Measurements from ENCODE around the gene ZNF385B.
"Not testable (repeated sequence)": the region's sequence is repeated elsewhere in the genome, so short reads cannot be mapped to it uniquely, and the experiment has no call there.

ZNF385B gene

DNA sequence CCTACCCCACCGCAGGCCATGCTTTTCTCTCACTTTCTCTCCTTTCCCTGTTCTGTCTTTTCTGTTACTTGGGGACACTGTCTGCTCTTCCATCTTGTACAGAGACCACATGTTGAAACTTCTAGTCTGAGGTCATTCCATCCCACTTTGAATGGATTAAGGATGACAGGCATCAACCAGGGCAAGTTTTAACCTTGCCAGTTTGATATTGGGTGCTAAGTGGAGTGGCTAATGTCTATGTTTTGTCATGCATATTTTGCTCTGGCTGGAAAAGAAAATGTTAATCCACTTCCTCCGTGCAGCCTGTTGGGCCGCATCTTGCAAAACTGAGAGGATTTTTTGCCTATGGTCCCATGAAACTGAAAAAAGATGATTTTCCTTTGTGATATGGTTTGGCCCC is 391.3 kb downstream of the ZNF385B start:
- DNase-seq = no peak

DNA sequence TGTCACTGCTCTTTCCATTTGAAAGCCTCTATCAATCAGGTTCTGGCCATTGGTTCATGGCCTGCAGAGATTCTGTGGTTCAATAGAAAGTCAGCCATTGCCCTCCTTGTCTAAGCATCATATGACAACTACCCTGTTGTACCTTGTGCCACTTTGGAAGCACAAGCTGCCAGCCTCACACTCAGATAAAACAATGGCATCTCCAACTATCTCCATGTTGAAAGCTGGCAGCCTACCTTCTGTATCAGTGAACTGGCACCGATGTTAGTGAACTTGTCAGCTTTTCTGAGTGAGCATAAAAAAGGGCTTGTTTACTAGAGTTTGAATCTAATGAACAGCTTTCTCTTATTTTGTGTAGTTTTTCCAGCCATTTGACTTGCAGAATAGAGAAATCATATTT is 393.5 kb downstream of the ZNF385B start:
- no peak for DNase-seq

DNA sequence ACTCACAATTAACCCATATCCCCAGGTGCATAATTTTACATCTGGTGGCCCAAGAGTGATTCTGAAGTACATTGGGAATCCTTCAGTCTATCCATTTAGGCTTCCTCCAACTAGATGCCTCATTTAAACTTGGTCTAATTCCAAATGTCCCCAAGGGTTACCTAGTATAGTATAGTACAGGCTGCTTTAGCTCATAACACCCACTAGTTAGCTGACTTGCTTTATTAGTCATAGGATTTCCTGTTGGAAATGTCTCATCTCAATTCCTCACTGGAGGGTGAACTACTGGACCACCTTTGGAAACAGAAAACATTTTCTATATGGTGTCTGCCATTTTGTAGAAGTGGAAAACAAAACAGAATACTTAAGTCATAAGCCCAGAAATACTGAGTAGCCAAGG is 394.3 kb downstream of the ZNF385B start:
- no peak for DNase-seq

DNA sequence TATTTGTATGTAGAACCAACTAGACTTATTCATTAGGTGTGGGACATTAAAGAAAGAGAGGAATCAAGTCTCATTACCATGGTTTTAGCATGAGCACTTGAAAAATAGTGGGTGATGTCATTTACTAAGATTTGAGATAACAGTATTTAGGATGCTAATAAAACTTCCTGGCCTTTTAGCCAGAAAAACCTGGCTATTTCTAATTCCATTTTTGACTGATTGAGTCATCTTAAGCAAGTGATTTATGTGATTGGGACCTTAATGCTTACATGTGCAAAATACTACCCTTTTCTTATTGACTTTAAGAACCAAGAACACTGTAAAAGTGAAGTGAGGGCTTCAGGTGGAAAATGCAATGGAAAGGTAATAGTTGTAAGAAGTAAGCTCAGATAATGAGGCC is 400.0 kb downstream of the ZNF385B start:
- no peak for DNase-seq

DNA sequence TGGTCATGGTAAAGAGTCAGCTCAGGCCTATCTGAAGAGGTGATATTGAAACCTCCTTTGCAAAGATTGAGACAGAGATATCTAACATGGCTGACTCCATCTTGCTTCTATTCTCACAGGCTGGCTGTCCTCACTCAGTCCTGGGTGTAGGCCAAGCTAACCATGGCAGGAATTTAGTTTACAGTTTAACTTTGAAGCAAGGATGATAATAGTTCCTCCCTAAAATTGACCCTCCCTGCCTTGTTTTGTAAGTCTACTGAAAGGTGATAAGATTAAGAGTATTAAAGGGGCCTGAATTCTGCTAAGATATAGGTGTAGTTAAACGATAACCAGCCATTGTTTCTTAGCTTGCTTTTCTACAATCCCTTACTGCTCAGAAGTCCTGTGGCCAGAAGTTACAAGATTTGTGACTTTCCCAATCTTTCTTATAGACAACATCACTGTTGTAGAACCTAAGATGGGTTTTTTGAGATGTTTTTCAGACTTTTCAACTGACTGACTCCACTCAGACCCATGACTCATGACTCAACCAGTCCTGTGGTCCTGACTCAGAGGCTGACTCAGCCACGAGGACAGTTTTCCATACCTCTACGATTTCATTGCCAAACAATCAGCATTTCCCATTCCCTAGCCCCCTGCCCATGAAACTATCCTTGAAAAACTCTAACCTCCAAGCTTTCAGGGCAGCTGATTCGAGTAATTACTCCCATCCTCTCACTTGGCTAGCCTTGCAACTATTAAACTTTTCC is 401.1 kb downstream of the ZNF385B start:
- no peak for DNase-seq

DNA sequence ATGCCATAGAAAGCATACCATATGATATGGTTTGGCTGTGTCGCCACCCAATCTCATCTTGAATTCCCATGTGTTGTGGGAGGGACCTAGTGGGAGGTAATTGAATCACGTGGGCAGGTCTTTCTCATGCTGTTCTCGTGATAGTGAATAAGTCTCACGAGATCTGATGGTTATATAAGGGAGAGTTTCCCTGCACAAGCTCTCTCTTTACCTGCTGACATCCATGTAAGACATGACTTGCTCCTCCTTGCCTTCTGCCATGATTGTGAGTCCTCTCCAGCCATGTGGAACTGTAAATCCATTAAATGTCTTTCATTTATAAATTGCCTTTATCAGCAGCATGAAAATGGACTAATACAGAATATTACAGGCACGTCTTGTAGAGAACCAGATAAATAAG is 403.3 kb downstream of the ZNF385B start:
- not testable (repeated sequence) for DNase-seq

DNA sequence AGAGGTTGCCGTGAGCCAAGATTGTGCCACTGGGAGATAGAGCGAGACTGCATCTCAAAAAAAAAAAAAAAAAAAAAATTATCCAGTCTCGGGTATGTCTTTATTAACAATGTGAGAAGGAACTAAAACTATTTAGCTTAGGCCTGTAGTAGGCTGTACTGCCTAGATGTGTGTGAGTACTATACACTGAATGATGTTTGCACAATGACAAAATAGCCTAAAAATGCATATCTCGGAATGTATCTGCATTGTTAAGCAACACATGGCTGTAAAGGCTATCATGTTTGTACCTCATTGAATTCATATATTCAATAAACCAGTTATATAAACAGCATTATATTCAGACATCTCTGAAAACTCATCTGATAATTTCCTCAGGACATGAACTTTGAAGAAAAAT is 405.6 kb downstream of the ZNF385B start:
- no peak for DNase-seq

DNA sequence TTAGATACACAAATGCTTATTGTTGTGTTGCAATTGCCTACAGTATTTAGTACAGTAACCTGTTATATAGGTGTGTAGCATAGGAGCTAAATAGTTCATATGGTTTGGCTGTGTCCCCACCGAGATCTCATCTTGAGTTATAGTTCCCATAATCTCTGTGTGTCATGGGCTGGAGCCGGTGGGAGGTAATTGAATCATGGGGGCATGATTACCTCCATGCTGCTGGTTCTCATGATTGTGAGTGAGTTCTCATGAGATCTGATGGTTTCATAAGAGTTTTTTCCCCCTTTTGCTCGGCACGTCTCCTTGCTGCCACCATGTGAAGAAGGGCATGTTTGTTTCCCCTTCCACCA is 406.3 kb downstream of the ZNF385B start:
- no peak for DNase-seq

DNA sequence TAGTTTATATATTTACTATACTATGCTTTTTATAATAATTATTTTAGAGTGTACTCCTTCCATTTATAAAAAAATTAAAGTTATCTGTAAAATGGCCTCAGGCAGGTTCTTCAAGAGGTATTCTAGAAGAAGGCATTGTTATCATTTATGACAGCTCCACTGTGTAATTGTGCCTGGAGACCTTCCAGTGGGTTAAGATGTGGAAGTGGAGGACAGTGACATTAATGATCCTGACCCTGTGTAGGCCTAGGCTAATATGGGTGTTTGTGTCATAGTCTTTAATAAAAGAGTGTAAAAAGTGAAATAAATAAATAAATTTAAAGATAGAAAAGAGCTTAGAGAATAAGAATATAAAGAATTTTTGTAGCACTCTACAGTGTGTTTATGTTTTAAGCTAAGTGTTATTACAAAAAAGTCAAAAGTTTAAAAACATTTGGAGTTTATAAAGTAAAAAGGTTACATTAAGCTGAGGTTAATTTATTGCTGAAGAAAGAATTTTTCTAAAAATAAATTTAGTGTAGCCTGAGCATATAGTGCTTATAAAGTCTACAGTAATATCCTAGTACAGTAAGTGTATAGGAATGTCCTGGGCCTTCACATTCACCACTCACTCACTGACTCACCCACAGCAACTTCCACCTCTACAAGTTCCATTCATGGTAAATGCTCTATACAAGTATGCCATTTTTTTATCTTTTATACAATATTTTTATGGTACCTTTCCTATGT is 406.8 kb downstream of the ZNF385B start:
- no peak for DNase-seq

DNA sequence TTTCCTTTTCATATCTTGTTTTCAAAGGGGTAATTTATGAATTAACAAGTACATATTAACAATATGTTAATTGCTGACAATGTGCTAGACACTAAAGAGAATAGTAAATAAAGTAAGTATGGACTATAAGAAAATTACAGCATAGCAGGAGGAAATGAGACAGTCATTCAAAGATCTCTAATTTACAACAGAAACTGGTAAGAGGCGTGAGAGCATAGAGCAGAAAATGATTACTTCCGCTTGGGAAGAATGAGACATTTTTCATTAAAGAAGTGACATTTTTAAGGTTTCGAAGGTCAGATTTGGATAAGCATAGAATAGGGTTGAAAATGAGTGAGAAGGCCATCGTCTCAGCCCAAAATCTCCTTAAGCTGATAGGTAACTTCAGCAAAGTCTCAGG is 412.4 kb downstream of the ZNF385B start:
- no peak for DNase-seq

DNA sequence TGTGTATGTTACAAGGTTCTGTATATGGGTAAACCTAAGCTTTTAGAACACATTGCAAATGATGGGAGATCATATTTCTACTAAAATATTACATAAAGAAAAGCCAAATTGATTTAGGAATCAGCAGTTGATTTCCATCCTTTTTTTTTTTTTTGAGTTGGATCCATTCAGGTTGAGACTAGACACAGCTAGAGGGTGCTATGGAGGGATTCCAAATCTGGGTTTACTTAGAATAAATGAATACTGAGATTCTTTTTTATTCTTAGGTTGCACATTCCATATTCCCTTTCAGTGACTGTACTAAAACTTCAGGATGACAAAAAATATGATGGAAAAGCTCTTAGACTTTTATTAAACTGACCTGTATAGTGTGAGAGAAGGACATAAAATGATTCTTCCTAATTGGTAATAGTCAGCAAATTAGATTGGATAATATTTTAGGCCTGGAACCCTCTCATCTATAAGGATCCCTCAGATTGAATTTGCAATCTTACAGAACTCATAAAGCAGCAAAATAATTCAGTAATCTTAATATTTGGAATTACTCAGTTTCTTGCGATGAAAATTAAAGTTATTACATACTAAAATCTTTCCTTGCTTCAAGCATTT is 413.5 kb downstream of the ZNF385B start:
- DNase-seq = no peak

DNA sequence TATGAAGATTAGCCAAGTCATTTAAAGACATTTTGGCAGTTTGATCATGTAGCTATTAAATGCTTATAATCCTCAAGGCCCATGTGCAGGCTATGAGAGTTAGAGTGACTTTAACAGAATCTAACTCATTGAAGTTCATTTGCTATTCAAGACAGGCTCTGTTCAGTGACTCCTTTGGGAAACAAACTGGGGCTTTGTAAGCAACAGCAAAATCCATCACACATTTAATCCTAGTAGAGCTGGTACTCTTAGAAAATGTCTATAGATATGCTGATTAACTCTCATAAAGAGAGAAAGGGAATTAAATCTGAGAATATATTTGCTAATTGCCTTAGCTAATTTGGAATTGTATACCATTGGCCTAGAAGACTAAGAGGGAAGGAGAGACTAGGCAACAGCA is 414.0 kb downstream of the ZNF385B start:
- no peak for DNase-seq

DNA sequence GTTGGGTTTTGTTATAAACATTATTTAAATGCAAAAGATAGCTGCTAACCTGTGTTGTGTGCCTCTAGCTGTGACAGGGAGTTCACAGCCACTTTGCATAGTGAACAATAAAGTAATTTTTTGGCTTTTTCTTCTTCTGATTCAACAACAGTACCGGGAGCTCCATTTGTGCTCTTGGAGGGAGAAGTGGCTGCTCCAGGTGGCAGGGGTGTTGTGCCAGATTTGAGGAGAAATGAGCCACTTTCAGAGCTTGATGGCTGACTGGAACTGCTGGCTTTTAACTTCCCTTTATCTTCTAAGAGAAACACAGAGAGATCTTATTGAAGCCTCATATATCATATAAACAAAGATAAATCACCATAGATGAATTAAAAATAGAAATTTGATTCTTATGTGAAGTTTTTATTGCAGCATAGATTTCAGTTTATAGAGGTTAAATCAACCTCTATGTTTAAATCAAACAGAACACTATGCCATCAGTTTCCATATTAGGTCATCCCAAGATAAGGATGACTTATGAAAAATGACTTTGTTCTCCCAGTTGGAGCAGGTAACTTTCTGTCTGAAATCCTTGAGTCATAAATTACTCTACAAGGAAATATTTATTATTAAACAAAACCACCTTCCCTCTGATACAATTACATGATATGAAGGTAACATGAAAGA is 414.8 kb downstream of the ZNF385B start:
- no peak for DNase-seq

DNA sequence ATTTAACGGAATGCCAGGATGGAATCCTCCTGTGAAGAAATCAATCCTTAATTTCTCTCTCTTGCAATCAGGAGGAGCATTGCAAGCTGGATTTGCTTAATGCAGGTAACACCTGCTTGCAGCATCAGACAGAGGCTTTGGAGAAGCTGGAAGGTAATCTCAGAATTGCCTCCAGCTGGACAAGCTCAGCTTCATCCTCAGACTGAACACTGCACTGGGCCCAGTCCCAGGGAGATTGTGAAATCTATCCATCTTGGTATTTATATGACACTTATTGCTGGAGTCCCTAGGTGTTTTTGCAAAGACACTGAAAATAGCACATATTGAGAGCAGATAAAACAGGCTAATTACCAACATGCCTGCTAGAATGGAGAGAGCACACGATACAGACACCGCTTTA is 417.4 kb downstream of the ZNF385B start:
- DNase-seq = no peak

DNA sequence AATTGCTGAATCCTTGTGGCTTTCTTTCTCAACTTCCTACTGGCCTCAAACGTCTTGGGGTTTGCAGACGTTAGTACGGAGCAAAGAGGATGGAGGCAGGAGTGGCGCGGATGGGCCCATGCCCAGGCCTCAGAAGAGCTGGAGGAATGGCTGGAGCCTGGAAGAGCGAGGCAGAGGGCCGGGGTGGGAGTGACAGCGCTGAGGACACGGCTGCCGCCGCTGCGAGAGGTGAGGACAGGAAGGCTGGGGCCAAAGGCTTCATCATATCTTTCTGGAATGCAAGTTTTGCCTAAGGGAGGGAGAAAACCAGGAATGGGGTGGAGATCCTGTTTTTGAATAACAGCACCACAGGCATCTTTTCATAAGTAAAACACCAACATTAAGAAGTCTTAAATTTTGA is 418.2 kb downstream of the ZNF385B start:
- no peak for DNase-seq

DNA sequence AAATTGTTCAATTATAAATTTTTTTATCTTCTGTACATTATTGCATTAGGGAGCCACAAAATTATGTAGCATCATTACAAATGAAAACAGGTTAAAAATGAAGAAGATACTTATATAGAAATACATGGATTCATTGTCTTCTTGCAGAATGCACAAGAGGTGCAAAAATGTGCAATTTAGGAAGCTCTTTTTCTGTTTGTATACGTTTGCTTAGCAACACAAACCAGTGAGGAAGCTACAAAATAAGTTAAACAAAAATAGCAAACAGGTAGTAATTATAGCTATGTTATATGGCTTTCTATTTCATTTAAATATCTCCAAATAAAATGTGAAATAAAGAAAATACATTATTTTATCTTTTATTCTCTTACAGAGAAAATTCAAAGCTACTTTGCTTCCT is 419.2 kb downstream of the ZNF385B start:
- DNase-seq = no peak

DNA sequence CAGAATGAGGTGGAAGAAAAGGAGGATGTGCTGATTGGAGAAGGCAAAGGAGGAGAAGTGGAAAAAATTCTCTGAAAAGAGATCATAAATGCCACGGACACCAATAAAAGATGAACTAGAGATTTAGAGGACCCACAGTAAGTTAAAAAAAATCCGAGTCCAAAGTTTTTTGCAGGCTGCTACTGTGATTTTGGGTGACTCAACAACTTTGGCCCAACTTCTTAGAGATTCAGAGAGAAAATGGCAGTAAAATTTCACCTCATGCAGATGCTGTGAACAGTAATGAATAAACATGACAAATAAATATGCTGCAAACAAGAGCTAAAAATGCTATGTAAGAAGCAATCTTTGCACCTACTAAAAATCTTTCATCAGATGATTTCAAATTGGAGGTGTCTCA is 419.9 kb downstream of the ZNF385B start:
- DNase-seq = no peak

DNA sequence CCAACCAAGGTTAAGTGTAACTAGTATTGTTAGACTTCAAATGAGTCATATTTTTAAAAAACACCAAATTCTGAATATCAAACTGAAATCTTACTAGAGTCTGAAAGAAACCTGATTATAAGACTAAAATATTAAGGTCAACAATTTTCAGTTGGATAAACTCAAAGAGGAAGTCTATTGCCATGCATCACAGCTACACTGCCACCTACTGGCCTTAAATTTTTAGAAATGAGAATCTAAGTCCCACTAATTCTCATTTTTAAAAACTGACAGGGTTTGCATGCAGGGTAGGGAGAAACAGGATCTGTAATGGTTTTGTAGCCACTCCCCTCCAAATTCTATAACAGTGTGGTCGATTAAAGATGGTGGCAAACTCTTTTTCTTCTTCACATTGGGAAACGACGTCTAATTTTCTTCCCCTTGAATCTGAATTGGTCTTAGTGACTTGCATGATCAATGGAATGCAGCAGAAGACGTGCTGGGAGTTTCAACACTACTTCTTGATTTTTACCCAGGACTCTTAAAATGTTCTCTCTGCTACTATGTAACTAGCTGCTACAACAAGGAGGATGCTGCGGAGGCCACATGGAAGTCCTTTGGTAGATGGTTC is 420.7 kb downstream of the ZNF385B start:
- peak; percentile 3 to 69 for DNase-seq

DNA sequence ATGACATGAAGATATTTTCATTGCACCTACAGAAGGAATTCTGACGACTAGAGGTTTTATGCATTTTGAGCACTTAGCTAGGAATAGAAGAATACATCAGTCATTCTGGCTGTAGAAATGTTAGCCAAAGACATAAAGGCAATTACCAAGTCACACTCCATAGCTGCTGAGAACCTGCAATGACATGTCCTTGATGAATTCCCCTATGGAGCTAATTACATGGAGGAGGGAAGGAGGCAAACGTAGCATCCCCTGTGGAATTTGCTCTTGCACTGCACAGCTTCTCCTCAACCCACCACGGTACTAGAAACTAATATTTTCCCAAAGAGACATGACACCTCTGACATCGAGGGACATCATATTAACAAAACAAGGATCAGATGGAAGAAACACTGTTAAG is 422.8 kb downstream of the ZNF385B start:
- DNase-seq = no peak

DNA sequence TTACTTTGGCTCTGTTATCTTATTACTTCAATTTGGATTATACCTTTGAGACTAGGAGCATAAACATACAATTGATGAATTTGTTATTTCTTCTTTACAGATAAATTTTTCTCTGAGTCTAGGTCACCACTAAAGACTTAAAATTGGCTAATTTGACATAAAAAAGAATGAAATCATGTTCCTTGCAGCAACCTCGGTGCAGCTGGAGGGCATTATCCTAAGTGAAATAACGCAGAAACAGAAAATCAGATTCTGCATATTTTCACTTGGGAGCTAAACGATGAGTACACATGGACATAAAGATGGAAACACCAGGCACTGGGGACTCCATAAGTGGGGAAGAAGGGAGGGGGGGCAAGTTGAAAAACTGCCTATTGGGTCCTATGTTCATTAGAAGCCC is 424.0 kb downstream of the ZNF385B start:
- no peak for DNase-seq

DNA sequence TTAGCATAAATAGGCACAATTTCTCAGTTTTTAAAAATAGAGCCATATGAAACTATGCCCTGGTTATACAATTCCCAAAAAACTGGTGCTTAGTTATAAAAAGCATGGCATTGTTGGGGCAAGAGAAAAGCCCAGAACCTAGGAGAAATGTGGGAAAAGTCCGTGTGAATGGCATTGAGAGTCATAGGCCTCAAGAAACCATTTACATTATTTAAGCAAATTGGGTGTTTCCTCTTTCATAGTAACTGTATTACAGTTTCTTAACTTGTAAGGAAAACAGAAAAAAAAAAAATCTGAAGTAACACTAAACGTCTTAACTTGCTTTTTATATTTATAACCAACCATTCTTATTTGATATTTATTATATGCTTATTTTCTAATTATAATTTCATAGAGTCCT is 425.8 kb downstream of the ZNF385B start:
- no peak for DNase-seq

DNA sequence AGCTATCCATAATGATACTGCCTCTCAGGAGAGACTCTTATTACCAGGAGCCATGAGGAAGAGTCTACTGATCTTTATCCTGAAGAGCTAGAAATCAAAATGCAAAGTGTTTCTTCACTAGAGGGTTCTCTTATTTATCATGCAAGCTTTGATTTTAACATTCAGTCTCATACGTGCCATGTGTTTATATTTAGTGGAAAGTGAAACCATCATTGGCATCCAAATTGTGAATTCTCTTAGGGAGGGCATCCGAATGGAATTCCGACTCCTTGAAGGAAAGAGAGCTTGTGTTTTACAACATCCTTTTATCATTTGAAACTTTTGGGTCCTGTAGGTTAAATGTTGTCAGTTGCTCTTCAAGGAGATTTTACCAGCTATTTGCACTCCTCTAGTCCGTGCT is 426.4 kb downstream of the ZNF385B start:
- no peak for DNase-seq

DNA sequence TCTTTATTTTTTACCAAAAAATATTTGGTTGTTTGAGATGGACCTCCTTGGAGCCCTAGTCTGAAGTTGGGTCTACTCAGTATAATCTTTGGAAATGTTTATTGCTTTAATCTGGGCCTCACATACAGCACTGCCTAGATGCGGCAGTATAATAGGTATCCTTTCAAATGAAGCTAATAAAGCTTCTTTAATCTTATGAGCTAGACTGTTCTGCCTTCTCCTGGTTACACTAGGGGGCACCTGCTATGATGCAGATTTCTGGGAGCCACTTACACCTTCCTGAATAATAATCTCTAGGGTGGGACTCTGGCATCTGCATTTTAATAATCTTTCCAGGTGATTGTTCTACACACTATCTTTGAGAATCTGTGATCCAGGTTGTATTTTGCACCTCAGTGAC is 427.1 kb downstream of the ZNF385B start:
- DNase-seq = no peak

Data from NCI-H526 (cell line).